Activated CD4-positive, CD25-positive, alpha-beta regulatory T cell treated with anti-CD3 and anti-CD28 coated beads, Interleukin-2, amount 50 U/mL, for 16 hours (primary cell): ENCODE data around the gene FMNL1.
A peak's percentile ranks its signal among the peaks of the same experiment; 100 is the strongest.
"Not testable (repeated sequence)": the region's sequence is repeated elsewhere in the genome, so short reads cannot be mapped to it uniquely, and the experiment has no call there.

Experiments
- DNase-seq: peaks from one replicate; pipeline ENCODE4 v3.0.0-alpha.2; 2020; ENCODE audit warnings: low read depth, low spot score

FMNL1 gene

DNA sequence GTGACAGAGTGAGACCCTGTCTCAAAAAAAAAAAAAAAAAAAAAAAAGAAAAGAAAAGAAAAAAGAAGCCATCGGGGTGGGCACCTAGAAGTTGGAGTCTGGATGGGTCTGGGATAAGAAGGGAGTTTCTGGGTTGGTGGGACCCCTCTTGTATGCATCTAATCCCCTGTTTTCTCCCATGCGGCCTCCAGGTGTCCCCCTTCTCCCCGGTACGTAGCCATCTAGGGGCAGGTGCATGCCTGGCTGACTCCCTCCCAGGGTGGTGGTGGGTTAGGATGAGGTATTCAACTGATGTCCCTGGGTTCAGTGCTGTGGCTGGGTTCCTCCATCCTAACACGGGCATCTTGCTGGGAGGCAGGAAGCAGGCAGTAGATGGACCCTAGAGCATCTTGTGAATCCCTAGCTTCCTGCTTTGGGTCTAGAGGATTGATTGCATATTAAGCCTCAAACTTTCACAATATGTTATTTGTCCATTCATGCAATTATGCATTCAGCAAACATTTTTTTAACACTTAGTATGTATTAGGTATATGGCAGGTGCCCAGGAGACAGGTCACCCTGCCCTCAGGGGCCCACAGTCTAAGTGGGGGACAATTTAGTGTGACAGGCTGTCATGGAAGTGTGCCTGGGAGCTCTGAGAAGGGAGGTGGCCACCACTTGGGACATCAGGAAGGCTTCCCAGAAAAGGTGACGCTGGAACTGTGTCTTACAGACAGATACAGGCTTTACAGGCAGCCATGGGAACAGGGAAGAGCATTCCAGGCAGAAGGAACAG, 13.1 kb downstream of the FMNL1 start:
- no peak for DNase-seq

DNA sequence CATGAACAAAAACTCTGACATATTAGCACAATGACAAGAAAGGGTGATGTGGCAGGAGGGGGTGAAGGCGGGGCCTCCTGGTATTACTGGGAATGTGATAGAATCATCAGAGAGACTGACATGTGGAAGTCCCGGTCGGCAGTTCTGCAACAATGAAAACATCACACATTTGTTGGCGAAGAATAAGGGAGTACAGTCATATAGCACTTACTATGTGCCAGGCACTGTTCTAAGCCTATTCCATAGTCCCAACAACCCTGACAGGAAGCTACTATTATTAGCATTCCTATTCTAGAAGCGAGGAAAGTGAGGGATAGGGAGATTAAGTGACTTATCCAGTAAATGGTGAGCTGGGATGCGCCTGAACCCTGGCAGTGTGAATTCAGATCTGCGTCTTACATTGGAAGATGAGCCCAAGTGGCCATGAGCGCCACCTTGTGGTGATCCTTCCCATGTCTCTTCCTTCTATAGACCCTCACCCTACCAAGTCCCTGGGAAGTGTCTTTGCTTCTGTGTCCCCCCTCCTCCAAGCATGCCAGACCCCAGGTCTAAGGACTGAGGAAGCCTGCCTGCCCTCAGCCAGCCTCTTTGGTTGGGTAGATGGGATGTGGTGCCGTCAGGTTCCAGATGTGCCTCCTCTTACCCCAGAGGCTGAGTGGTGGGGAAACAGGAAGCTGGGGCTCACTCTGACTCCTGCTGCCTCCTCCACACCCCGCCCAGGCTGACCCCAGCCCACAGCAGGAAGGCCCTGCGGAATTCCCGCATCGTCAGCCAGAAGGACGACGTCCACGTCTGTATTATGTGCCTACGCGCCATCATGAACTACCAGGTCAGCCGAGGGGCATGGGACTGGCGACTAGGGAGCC, 14.0 kb downstream of the FMNL1 start:
- peak; percentile 57 for DNase-seq

DNA sequence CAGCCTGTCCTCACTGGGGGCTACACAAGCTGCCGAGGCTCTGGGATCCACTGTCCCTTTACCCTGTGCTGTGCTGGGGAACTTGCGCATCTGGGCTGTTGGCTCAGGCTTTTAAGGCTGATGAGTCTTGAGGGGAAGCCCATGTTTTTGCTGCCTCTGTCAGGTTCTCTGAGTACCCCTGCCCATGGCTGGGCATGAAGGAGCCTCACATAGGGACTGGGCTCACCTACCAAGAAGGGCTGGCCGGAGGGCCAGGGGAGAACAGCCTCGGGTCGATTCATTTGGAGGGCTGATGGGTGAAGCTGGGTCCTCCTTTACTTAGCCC, 14.6 kb downstream of the FMNL1 start:
- no peak for DNase-seq

DNA sequence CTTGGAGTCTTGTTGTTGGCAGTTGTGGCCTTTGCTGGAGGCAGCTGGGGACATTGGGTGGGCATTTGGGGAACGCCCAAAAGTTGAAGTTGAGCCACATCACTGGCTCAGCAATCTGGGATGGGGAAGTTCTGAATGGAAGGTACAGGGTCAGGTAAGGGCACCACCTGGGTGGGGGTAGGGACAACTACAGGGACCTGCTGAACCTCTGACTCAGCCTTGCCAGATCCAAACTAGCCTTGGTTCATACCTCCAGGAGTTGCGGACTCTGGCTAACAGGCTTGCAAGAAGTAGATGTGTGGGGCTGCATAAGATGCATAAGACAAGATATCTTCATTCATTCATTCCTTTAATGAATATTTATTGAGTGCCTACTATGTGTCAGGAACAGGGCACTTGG, 16.0 kb downstream of the FMNL1 start:
- DNase-seq, result no peak

DNA sequence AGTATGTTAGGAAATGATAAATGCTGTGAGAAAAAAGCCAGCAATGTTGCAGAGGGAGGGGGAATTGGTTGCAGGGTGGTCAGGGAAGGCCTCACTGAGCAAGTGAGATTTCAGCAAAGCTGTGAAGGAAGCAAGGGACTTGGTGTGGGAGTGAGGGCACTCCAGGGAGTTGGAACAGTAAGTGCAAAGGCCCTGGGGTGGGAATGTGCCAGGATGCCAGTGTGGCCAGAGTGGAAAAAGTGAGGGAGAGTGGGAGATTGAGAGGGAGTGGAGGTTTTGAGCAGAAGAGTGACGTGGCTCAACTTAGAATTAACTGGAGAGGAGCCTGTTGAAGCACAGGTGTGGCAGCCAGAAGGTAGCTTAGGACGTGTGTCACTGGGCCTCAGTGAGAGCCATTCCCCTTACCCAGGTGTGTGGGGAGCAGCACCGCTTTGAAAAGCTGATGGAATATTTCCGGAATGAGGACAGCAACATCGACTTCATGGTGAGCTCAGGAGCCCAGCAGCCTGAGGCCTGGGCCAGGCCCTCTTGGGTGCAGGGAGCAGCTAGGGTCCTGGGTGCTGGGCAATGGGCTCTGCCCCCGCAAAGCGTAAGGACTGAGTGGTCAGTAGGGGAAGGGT, 16.6 kb downstream of the FMNL1 start:
- DNase-seq, result no peak

DNA sequence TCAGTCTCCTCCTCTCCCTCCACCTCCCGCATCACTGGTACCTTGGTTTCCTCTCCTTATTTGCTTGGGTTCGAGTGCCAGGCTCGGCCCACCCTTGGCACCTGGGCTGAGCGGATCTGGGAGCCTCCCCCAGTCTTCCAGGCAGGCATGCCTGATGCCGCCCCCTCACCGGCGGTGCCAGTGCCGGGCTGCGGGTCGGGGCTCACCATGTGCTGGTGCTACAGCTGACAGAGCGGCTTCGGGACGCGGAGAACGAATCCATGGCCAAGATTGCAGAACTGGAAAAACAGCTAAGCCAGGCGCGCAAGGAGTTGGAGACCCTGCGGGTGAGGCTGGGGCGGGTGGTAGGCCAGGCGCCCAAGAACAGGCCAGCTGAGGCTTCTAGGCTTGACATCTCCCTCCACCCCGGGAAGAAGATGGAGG, 19.2 kb downstream of the FMNL1 start:
- DNase-seq, result no peak

DNA sequence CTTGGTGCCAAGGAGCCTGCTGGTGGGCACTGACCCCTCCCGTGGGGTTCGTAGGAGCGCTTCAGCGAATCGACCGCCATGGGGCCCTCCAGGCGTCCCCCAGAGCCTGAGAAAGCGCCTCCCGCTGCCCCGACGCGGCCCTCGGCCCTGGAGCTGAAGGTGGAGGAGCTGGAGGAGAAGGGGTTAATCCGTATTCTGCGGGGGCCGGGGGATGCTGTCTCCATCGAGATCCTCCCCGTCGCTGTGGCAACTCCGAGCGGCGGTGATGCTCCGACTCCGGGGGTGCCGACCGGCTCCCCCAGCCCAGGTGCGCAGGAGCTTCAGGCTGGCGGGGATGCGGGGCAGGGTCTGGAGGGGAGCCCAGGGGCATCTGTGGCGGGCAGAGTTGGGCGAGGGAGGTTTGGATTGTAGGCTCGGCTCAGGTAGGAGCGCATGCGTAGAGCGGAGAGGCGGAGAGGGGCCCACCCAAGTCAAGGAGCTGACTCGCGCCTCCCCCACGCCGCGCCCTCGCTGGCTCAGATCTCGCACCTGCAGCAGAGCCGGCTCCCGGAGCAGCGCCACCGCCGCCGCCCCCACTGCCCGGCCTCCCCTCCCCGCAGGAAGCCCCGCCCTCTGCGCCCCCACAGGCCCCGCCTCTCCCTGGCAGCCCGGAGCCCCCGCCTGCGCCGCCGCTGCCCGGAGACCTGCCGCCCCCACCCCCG, 19.8 kb downstream of the FMNL1 start:
- no peak for DNase-seq

DNA sequence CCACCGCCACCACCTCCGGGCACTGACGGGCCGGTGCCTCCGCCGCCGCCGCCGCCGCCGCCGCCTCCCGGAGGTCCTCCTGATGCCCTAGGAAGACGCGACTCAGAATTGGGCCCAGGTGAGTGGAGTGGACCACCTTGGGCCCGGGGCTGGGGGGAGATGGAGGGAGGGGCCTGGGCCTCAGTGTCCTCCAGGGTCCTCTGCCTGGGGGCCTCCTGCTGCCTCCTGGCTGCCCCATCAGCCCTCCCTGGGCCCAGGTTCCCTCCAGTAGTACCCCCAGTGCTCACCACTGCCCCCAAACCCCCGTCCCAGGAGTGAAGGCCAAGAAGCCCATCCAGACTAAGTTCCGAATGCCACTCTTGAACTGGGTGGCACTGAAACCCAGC, 20.3 kb downstream of the FMNL1 start:
- DNase-seq, result no peak

DNA sequence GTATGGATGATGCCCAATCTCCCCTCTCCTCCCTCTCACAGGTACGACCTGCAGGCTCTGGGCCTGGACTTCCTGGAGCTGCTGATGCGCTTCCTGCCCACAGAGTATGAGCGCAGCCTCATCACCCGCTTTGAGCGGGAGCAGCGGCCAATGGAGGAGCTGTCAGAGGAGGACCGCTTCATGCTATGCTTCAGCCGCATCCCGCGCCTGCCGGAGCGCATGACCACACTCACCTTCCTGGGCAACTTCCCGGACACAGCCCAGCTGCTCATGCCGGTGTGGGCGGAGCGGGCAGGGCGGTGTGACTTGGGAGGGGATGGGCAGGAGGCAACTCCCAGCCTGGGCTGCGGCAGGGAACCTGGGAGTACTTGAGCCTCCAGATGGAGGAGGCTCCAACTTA, 22.1 kb downstream of the FMNL1 start:
- DNase-seq, result no peak

DNA sequence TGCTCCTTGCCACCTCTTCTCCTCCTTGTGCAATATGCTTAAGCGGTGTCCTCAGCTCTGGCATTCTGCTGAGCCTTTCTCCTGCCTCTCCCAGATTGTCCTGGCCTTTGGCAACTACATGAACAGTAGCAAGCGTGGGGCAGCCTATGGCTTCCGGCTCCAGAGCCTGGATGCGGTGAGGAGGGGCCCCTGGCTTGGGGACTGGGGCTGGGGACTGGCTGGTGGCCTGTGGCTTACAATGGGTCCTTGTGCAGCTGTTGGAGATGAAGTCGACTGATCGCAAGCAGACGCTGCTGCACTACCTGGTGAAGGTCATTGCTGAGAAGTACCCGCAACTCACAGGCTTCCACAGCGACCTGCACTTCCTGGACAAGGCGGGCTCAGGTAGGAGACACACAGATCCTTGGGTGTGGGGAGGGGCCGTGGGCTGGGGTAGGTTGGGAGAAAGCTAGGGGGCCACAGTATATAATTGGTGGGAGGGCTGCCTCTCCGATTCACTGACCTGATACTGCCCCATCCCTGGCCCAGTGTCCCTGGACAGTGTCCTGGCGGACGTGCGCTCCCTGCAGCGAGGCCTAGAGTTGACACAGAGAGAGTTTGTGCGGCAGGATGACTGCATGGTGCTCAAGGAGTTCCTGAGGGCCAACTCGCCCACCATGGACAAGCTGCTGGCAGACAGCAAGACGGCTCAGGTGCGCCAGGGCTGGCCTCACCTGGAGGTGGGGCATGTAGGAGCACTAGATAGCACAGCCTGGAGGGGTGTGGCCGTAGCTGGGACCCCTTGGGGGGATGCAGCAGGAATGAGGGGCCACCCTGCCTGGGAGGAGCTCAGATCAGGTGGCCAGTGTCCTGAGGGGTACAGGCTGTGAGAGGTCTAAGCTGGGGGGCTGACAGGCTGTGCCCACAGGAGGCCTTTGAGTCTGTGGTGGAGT, 23.3 kb downstream of the FMNL1 start:
- no peak for DNase-seq

DNA sequence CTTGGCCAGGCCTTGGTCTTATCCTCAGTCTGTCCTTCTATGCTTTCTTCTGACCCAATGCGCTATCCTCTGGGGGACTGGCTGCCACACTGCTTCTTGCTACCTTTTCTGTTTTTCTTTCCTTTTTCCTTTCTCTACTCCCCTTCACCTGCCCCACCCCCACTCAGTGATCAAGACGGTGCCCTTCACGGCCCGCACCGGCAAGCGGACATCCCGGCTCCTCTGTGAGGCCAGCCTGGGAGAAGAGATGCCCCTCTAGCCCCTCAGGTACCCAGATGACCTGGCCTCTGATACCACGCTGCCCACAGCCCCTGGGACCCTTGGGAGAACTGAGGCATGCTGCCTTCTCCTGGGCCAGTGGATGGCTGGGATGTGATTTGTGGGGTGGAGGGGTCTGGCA, 24.7 kb downstream of the FMNL1 start:
- DNase-seq, result no peak

DNA sequence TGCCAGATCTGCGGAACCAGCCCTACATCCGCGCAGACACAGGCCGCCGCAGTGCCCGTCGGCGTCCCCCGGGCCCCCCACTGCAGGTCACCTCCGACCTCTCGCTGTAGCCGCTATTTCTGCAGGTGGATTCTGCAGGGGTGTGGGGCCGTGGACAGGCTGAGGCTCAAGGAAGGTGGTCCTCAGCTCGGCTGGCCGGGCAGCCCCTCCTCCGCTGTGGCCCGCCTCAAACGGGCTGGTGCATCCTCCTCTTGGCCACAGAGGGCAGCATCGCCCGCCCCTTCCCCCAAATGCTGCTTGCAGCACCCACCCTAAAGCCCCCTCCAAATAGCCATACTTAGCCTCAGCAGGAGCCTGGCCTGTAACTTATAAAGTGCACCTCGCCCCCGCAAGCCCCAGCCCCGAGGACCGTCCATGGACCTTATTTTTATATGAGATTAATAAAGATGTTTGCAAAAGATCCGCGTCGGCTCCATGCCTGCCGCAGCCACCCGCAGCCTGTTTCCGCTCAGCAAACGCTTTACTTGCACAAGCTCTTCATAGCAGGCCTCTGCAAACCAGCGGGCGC, 25.3 kb downstream of the FMNL1 start:
- no peak for DNase-seq

DNA sequence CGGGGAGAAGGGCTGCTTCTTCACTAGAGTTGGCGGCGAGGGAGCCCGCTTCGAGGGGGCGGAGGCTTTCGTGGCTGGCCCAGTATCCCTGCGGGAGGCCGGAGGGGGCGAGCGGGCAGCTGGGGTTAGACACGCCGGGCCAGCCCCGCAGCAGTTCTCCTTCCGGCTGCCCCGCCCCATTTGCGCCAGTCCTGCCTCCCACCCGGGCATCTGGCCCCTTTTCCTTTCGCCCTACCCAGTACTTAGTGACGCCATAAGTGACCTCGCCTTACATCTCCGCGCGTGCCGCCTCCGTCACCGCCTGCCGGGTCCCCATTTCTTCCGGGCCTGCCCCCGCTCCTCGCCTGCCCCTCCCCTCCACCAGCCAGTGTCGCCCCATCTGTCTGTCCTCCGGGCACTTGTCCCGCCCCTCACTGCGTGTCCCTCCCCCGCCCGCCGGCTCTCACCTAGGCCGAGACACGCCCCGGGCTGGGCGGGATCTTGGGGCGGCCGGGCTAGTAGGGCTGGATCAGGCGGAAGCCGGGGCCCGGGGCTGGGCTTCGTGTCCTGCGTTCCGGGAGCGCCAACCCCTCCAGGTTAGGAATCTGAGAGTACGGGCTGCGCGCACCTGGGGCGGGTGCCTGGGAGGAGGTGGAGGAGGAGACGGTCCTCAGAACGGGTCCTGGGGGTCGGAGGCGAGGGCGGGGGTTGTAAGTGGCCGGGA, 25.9 kb downstream of the FMNL1 start:
- DNase-seq, result peak; percentile 94

DNA sequence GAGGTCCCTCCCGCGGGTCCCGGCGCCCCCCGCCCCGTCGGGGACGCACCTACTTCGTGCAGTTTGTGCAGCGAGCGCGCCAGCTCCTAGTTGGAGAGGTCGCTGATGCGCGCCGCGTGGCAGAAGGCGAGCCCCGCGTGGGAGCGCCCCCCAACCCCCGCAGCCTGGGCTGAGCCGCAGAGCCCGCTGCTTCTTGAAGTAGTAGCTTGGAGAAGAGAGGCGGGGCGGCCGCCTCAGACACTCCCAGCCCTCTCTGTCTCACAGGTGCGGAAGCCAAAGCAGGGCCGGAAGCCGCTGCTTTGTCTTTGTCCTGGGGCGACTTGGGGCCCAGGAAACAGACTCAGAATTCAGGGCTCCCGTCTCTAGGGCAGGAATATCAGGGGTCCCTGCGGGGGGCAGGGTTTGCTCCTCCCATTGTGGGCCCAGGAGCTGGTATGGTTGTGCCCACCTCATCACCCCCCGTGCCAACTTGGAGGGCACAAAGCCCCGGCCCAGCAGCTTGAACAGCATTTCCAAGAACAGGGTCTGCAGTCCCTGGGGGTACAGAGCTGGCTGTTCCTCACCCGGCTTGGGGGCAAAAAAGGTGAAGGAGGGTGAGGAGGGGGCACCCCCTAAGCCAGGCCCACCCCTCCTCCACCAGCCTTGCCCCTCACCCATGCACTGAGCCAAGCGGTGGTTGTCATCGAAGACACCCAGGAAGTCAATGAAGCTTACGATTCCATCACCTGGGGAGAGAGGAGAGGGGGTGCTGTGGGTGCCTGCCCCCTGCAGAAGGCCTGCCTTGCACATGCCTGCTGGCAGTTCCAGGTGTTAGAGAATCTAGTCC, 26.7 kb downstream of the FMNL1 start:
- peak; percentile 65 for DNase-seq

DNA sequence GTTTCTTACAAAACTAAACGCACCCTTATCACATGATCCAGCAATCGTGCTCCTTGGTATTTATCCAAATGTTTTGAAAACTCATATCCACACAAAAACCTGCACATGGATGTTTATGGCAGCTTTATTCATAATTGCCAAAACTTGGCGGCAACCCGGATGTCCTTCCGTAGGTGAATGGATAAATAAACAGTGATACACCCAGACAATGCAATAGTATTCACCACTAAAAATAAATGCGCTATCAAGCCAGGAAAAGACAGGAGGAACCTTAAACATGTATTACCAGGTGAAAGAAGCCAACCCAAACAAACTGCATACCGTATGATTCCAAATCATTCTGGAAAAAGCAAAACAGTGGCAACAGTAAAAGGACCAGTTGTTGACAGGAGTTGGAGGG, 30.2 kb downstream of the FMNL1 start:
- no peak for DNase-seq

DNA sequence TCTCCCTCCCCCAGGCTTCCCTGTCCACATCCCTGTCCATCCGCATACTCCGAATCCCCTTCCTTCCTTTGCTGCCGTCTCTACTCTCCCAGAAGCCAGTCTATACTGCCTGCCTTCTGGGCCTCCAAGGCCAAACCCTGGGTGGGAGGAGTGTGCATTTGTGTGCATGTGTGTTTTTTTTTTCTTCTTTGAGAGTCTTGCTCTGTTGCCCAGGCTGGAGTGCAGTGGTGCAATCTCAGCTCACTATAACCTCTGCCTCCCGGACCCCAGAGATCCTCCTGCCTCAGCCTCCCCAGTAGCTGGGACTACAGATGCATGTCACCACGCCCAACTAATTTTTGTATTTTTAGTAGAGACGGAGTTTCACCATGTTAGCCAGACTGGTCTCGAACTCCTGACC, 31.6 kb downstream of the FMNL1 start:
- DNase-seq, result not testable (repeated sequence)

DNA sequence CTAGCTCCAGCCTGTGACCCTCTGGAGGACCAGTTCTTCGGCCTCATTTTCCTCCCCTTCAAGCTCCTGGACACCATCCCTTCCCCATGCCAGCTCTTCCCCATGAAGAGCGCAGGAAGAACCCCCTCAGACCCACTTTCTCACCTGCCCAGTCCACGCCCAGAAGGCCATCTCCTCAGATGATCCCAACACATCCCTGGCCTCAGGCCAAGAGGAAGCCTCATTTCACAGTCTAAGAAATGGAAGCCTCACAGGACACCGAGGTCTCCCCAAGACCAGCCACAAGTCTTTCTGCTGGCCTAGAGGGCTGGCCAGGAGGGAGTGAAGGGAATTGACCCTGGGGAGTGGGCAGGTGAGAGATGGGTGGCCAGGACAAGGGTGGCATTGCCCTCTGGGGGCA, 32.2 kb downstream of the FMNL1 start:
- DNase-seq, result no peak

DNA sequence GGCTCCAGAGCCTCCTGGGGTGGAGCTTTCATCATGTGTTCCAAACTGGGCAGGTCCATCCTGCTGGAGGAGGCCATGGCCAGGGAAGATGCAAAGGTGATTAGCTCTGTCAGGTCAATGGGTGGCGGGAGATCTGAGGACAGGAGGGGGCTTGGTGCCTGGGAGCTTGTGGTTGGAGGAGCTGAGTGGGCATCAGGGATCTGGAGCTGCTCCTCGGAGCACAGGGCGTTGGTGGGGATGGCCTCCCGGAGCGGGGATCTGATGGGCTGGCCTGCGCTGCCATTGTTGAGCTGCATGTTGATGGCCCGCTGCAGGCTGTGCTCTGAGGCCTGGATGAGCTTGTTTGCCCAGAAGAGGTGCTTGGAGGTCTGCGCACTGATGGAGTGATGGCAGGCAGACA, 33.7 kb downstream of the FMNL1 start:
- no peak for DNase-seq
